HG03108 (cell line): Measurements from ENCODE around the gene ADPGK.
A peak's percentile ranks its signal among the peaks of the same experiment; 100 is the strongest.
"Not testable (repeated sequence)": the region's sequence is repeated elsewhere in the genome, so short reads cannot be mapped to it uniquely, and the experiment has no call there.

Source experiments
- ATAC-seq: cut with Tn5 transposase; IDR thresholded peaks from one replicate; pipeline ENCODE4 v1.9.1; 2021; ENCODE audit warnings: moderate library complexity; ENCODE audit not compliant: unreplicated experiment

ADPGK gene

GRCh38 chr15:72783640-72784455, at the start of gene ADPGK:
Gene ADPGK, minus strand, starts transcription at chr15:72783758. Its CDS starts 67 bp downstream, at chr15:72783691.
- ATAC-seq: peak; percentile 76

DNA sequence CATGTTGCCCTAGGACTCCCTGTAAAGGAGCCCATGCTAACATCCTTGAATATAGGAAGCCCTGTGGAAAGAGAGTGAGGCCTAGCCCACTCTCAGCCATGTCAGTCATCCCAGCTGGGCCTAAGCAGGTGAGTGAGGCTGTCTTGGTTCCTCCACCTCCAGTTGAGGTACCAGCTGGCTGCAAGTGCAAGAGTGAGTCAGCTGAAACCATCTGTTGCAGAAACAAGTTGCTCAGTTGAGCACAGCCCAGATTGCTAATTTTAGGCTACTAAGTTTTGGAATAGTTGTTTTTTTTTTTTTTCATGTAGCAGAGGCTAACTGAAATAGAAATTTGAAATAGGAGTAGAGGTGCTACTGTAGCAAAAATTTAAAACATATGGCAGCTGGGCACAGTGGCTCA, 43.7 kb upstream of the ADPGK start:
- ATAC-seq: no peak

- no peak for ATAC-seq
These were observed 43.1 kb upstream of the ADPGK start for GRCh38 chr15:72826611-72827010.

DNA sequence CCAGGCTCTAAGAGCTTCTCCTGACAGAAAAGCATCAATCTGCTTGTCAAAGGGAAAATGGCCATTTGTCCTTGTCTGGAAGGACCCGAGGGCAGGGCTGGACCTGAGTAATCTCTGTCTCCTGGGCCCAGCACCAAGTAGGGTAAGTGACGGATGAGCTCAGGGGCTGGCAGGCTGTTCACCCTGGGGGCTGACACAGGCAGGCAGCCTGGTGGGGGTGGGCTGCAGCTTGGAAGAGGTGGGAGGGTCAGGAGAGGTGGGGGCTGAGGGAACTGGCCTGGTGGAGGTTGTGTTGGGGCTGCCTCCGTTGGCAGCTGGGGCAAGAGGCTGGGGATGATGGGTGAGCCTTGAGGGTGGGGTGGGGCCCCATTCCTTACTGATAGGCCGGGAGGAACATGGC, 42.3 kb upstream of the ADPGK start:
- no peak for ATAC-seq

- ATAC-seq: no peak
These were observed 41.2 kb upstream of the ADPGK start for GRCh38 chr15:72824781-72825180.

- ATAC-seq: no peak
These were observed 40.6 kb upstream of the ADPGK start for GRCh38 chr15:72824112-72824511.

DNA sequence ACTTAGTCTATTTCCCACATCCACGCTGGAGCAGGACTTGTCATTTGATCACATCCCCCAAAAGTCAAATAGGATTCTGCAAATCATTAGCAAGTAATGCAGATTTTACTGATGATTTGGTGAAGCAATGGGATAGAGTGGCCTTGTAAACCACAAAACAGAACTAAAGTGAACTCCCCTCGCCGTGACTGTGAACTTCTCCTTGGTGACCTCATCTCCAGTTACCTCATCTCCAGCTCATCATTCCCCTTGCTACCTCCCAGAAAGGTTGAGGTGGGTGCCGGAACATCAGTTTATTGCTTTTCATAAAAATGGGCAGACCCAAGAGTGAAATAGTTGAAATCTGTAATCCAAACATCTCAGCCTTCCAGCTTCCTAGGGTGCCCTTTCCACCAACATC, 36.7 kb upstream of the ADPGK start:
- no peak for ATAC-seq

DNA sequence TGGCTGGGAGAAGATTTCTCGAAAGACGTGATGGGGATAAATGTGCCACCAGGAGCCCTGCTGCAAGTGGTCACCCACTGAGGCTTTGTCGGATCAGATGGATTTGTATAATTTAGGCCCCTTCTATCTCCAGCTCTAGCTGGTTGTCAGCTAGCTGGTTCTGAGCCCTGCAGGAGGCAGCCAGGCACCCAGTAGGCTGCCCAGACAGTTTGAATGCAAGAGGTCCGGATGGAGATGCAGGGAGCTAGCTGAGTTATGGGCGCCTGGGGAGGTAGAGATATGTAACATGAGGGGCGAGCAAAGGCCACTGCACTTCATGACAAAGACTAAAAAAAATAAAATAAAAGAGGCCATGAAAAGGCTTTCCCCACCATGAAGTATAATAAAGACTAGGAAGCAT, 35.1 kb upstream of the ADPGK start:
- no peak for ATAC-seq

DNA sequence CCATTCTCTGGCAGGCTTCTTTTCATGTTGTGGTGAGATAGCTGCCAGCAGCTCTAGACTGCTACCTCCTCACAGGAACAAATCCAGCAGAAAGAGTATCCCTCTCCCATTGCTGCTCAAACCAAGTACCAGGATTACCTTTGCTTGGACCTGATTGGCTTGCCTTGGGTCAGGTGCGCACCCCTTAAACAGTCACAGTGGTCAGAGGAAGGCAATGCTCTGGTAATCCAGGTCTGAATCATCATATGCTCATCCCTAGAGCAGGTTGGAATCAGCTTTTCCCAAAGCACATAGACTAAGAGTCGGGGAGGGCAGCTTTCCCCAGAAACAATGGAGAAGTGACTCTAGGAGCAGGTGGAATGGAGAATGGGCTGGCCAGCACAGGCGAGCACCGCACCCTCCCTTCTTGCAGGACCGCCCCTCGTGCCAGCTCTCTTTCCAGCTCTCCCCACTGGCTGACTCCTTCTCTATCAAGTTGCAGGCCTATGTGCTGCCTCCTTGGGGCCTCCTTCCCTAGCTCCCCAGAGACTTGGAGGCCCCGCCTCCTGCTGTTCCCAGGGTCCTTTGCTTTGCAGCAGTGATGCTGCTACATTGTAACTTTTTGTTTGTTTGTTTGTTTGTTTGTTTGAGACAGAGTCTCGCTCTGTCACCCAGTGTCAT, 29.9 kb upstream of the ADPGK start:
- ATAC-seq: no peak

GRCh38 chr15:72809329-72809728, 25.8 kb upstream of the ADPGK start:
- no peak for ATAC-seq

- ATAC-seq: not testable (repeated sequence)
These were observed 23.8 kb upstream of the ADPGK start for GRCh38 chr15:72807346-72807745.

- no peak for ATAC-seq
These were observed 19.4 kb upstream of the ADPGK start for GRCh38 chr15:72803006-72803405.

- ATAC-seq: no peak
These were observed 18.2 kb upstream of the ADPGK start for GRCh38 chr15:72801590-72802325.

DNA sequence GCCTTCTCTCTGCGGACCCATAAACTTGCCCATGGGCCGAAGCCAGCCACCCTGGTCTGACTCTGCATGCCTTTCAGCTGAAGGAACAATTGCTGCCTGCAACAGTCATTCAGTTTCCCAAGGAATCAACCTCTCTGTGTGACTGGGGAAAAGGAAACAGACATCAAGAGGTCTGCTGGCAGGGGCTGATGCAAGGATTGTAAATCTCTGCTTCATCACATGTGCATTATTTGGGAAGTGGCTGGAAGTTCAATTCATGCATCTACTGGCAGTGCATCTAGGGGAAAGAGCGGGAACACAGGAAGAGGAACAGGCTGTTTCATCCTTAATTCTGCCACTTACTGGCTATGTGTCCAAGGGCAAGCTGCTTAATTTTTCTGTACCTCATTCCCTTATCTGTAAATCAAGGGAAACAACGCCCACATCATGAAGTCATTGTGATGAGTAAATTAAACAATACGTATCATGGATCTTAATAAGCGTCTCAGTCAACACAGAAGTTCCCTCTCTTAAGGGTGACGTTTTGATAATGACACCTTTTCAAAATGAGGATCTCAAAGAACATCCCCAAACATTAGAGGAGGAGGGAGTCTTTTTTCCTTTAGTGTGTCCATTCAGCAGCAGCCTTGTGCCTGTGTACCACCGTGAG, 17.4 kb upstream of the ADPGK start:
- ATAC-seq: no peak

DNA sequence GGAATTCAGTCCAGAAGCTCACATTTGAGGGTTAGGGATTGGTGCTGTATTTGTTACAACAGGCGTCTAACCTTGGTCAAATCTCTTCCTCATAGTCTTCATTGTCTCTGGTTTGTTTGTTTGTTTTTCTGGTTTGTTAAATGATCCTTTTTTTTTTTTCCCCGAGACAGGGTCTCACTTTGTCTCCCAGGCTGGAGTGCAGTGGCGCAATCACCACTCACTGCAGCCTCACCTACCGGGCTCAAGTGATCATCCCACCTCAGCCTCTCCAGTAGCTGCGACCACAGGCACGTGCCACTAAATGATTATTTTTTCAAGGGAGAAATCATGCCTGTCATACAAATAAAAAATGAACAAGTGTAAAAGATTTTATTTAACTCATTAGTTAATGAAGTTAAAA, 14.3 kb upstream of the ADPGK start:
- no peak for ATAC-seq

DNA sequence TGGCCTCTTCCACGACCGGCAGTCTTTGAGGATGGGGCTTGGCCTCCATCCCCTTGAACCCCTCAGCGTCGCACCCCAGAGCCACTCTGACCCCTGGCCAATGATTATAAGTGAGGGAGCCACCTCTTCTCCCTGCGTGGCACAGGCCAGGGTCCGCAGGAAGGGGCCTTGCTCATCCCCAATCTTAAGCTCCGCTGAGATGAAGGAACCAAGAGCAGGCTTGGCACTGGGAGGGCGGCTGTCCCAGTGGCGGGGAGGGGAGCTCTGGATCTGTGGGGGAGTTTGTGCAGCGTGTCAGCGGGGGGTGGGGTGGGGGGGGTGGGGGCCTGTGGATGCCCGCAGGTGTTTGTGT, 13.8 kb upstream of the ADPGK start:
- no peak for ATAC-seq

DNA sequence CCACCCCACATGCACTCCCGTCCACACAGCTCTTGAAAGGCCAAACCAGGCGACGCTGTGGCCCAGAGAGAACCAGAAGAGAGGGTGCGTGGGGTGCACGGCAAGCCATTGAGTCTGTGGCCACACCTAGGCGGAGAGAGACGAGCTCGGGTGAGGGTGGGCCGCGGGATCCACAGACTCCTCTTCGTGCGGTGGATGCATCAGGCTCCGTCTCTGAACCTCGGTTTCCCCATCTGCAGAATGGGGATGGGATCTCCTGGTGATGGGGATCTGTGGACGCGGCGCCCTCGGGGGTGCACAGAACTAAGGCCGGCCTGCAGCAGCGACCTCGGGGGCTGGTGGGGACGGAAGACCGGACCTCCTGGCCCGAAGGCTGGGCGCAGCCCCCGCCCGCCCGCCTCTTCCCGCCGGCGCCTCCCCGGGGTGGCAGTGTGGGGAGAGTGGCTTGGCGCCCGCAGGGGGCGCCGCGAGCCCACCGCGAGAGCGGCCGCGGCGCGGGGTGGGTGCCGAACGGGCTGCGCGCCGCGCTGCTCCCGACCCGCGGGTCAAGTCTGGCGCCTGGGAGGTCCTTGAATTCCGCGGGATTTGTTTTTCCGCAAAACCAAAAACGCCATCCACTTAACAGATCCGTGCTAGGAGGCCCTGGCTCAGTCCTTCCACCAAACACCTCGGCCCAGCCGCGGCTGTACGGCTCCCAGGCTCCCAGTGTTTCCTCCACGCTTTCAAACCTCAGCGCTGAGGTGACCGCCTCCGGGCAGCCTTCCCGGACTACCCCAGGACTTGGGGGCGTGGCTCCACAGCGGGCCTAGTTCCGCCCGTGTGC, 13.2 kb upstream of the ADPGK start:
- ATAC-seq: no peak

DNA sequence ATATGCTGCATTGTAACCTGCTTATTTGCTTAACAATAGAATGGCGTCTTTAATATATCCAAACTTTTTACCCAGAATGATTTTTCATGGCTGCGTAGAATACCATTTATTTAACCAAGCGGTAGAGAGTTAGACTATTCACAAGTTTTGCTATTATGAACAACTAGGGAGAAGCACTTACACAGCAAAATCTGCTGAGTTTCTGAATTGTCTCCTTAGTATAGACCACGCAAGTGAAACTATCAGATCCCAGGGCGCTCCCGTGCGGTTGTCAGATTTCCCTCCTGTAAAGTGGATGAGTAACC, 12.6 kb upstream of the ADPGK start:
- no peak for ATAC-seq

DNA sequence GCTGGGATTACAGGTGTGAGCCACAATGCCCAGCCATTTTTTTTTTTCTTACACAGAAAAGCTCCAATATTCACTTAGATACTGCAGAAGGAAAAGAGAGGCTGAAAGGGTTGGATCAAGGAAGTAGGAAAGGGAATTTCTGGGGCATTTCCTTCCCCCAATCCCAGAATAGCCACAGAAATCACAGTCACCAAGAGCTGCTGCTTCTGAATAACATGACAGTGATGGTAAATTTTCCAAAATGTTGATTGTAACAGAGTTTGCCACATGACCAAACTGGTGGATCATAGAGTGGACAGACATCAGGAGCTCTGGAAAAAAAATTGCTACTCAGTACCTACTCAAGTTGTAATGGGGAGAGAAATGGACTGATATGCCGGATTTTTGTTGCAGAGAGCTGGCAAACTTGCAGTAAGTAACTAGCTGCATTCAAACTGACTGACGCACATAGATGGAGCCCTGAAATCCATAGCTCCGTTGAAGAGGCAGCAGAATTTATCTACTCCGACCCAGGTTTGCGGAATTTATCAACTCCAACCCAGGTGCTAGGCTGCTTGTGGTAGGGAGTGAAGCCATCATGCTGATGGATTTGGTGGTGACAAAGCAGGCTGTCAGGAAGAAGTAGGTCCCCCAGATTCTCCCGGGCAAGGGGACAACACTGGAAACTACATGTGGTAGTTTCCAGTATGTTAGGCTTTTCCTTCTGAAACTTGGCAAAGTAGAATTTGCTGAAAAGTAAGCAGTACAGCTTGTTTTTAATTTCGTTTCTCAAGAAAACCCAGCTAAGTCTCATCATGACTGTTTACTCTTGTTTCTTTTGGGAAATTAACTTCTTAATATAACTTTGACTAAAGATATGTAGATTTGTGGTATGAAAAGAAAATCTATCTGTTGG, 10.5 kb upstream of the ADPGK start:
- ATAC-seq: no peak

DNA sequence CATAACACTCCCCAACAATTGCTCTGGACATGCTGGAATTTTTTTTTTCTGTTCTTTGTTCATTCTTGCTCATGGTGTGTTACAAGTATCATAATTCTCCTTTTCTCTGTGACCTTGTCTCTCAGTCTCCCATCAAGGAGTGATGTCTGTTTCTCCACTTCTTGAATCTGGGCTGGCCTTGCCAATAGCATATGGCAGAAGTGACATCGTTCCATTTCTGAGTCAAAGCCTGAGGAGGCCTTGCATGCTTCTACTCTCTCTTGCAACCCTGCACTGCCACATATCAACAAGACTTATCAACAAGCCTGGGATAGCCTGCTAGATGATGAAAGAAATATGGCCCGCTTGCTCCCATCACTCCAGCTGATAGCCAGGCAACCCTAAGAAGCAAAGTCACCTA, 8.9 kb upstream of the ADPGK start:
- no peak for ATAC-seq
